GM21529 (cell line): ENCODE measurements around the gene PRDM12.

Experiments
- ATAC-seq: cut with Tn5 transposase; IDR thresholded peaks from one replicate; pipeline ENCODE4 v1.9.1; 2021; ENCODE audit not compliant: unreplicated experiment

Gene PRDM12

GRCh38 chr9:130635721-130636647 is 28.4 kb upstream of the PRDM12 start:
- no peak for ATAC-seq

GRCh38 chr9:130636648-130637020 is 27.8 kb upstream of the PRDM12 start:
- no peak for ATAC-seq

- ATAC-seq = no peak
Measured at GRCh38 chr9:130638284-130639123, 25.9 kb upstream of the PRDM12 start.

GRCh38 chr9:130639124-130639765 is 25.1 kb upstream of the PRDM12 start:
- ATAC-seq = no peak

- no peak for ATAC-seq
Measured at GRCh38 chr9:130639866-130640555, 24.4 kb upstream of the PRDM12 start.

GRCh38 chr9:130640681-130641080 is 23.7 kb upstream of the PRDM12 start:
- no peak for ATAC-seq

- ATAC-seq = no peak
Measured at GRCh38 chr9:130642926-130643325, 21.5 kb upstream of the PRDM12 start.

- no peak for ATAC-seq
Measured at GRCh38 chr9:130651221-130651620, 13.2 kb upstream of the PRDM12 start.

GRCh38 chr9:130651752-130652151 is 12.6 kb upstream of the PRDM12 start:
- no peak for ATAC-seq

- ATAC-seq = no peak
Measured at GRCh38 chr9:130654879-130655278, 9.5 kb upstream of the PRDM12 start.

GRCh38 chr9:130658893-130659698 is 5.3 kb upstream of the PRDM12 start:
- no peak for ATAC-seq

- ATAC-seq = no peak
Measured at GRCh38 chr9:130659699-130660248, 4.6 kb upstream of the PRDM12 start.

GRCh38 chr9:130660326-130660682 is 4.1 kb upstream of the PRDM12 start:
- no peak for ATAC-seq

- ATAC-seq = no peak
Measured at GRCh38 chr9:130660683-130661450, 3.5 kb upstream of the PRDM12 start.

- no peak for ATAC-seq
Measured at GRCh38 chr9:130661451-130662098, 2.8 kb upstream of the PRDM12 start.

- no peak for ATAC-seq
Measured at GRCh38 chr9:130662099-130662969, 2.1 kb upstream of the PRDM12 start.

GRCh38 chr9:130662970-130663257 is 1.5 kb upstream of the PRDM12 start:
- ATAC-seq = no peak
